Small intestine (tissue), 7 donors: ENCODE measurements around the gene CNTFR. TPM values are rescaled to one million over a fixed set of nuclear protein-coding genes. Genes with fewer than 3 reads are reported as not detected.

Experiments
- DNase-seq, 2 donors: peaks; one replicate each; pipeline versions ENCODE4 v3.0.0 to v3.0.0-alpha.2; 2013
- FAIRE-seq: peaks from 2 replicates; lab custom pipeline; 2012; peaks lifted over from hg19 to GRCh38; lab: Jason Lieb, UNC
- H3K27ac ChIP-seq, 3 donors: one replicate each; pipeline ENCODE4 v1.5.1; 2013; ENCODE audit warnings: low read length in 2 of 3, mild to moderate bottlenecking in 2 of 3, control low read depth in 1 of 3, inconsistent platforms in 1 of 3, low read depth in 1 of 3, moderate library complexity in 1 of 3
- H3K27me3 ChIP-seq, 3 donors: one replicate each; pipeline ENCODE4 v1.6.1; 2013; ENCODE audit warnings: low read length in 3 of 3, inconsistent platforms in 1 of 3; ENCODE audit not compliant: control insufficient read depth in 3 of 3, insufficient read depth in 3 of 3
- H3K36me3 ChIP-seq, 3 donors: one replicate each; pipeline ENCODE4 v1.6.1; 2013; ENCODE audit warnings: low read length in 3 of 3, inconsistent platforms in 1 of 3, low read depth in 1 of 3, mild to moderate bottlenecking in 1 of 3, moderate library complexity in 1 of 3; ENCODE audit not compliant: control insufficient read depth in 3 of 3, insufficient read depth in 2 of 3
- H3K4me1 ChIP-seq, 3 donors: one replicate each; pipeline ENCODE4 v1.6.1; 2013; ENCODE audit warnings: low read length in 2 of 3, inconsistent platforms in 1 of 3, low read depth in 1 of 3, mild to moderate bottlenecking in 1 of 3, moderate library complexity in 1 of 3; ENCODE audit not compliant: control insufficient read depth in 3 of 3, insufficient read depth in 2 of 3
- H3K4me3 ChIP-seq, 3 donors: one replicate each; pipeline ENCODE4 v1.5.1; 2013; ENCODE audit warnings: low read length in 3 of 3, control low read depth in 1 of 3, inconsistent platforms in 1 of 3, low read depth in 1 of 3, mild to moderate bottlenecking in 1 of 3, moderate library complexity in 1 of 3
- H3K9me3 ChIP-seq, 2 donors: one replicate each; pipeline ENCODE4 v1.6.1; 2013; ENCODE audit warnings: low read depth in 1 of 2, low read length in 1 of 2; ENCODE audit not compliant: control insufficient read depth in 2 of 2, insufficient read depth in 1 of 2
- WGBS, 3 donors: extraction: QIAGEN DNeasy Blood & Tissue Kit; methylation state at CpG; one replicate each; pipeline ENCODE4 v1.1.7; 2013; 5-methylcytosine and 5-hydroxymethylcytosine counted together
- polyA plus RNA-seq, 4 donors: library from polyadenylated mRNA; stranded (reverse) in 3 of 4; unstranded in 1 of 4; fragments of 200-250 nt in 3 of 4; fragments of 120-200 nt in 1 of 4; gene quantifications; one replicate each; pipeline versions ENCODE4 v1.2.1 to v1.2.3, GENCODE V29; 2013
- donor health status: healthy with polysubstance abuse.
- donor health status: control.
- donor health status: control.
- donor health status: Bipolar disorder and iron deficiency.
- donor health status: healthy.

The CNTFR gene
- polyA plus RNA-seq, 4 donors, result 1.1 to 9.3 (median 5.9) TPM

DNA sequence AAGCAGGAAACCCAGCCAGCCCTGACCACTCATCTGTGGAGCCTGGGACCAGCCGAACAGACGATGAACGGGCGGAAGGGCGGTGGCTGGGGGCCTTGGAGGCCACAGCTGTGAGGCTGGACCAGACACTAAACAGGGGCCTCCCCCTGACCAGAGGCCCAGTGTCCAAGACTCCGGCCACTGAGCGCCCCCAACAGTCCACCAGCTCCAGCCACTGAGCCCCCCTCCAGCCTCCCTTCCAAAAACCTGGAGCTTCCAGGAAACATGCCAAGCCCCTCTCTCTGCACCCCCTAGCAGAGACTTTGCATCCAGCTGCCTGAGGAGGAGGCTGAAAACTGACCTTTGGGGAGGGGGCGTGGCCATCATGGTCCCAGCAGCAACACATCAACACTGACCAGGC is 23.2 kb downstream of the CNTFR start:
- H3K36me3 ChIP-seq, result peaks cover 0 to 14% (median 0%) of the 10 kb centered on the region in 3 donors
- H3K9me3 ChIP-seq, result peaks cover 0 to 7% of the 10 kb centered on the region in 2 donors
- FAIRE-seq (no peak), DNase-seq (no peak)
- peaks cover 0 to 45% (median 0%) of the 10 kb centered on the region in 3 donors for H3K27me3 ChIP-seq
- 66 to 82% (median 72%) methylated on average over 8 of the region's 8 CpGs for WGBS, 3 donors
- no peak overlapping the region for H3K27ac ChIP-seq
- H3K4me1 ChIP-seq, result peaks cover 0 to 7% (median 4%) of the 10 kb centered on the region in 3 donors
- H3K4me3 ChIP-seq, result no peak overlapping the region

DNA sequence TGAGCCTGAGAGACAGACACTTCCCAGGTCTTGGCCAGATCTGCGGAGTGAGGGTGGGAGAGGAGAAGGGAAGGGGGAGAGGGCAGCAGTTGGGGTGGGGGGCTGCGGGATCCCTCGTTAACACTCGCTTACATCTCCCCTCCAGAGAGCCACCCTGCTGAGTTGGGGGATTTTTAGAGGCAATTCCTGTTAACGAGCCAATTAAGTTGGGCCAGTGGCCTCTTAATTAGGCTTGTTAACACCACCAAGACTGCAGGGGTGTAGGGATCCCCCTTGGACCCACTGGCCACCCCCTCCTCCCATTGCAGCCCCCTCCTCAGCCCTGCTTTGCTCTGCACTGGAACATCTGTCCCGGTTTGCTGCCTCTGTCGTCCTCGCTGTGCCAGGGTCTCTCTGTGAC is 23.7 kb downstream of the CNTFR start:
- peaks cover 0 to 46% (median 0%) of the 10 kb centered on the region in 3 donors for H3K27me3 ChIP-seq
- DNase-seq (no peak), FAIRE-seq (no peak)
- no peak overlapping the region for H3K4me3 ChIP-seq
- H3K4me1 ChIP-seq, result peaks cover 0 to 3% (median 0%) of the 10 kb centered on the region in 3 donors
- H3K27ac ChIP-seq, result no peak overlapping the region
- 68 to 73% (median 72%) methylated on average over 8 of the region's 8 CpGs for WGBS, 3 donors
- H3K9me3 ChIP-seq, result peaks cover 0 to 7% of the 10 kb centered on the region in 2 donors
- peaks cover 0 to 14% (median 0%) of the 10 kb centered on the region in 3 donors for H3K36me3 ChIP-seq

DNA sequence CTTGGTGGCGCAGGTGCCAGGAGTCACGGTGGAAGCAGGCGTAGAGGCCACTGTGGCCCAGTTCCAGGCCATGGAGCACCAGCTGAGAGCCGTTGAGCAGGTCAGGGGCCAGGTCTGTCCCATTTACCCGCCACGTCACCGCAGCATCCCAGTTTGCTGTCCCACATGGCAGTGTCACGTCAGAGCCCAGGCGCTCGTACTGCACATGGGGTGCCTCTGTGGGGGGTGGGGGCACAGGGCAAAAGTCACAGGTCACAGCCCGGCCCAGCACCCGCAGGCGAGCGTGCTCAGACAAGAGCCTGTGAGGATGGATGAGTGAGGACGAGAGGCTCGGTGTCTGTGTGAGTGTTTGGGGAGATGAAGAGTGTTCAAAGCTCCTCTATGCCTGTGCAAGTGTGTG is 24.9 kb downstream of the CNTFR start:
- FAIRE-seq (no peak), DNase-seq (no peak)
- peaks cover 0 to 14% (median 0%) of the 10 kb centered on the region in 3 donors for H3K36me3 ChIP-seq
- peaks cover 0 to 7% of the 10 kb centered on the region in 2 donors for H3K9me3 ChIP-seq
- no peak overlapping the region for H3K4me3 ChIP-seq
- H3K27me3 ChIP-seq, result peaks cover 0 to 51% (median 0%) of the 10 kb centered on the region in 3 donors
- WGBS, 3 donors, result 80 to 89% (median 84%) methylated on average over 15 to 16 of the region's 16 CpGs
- H3K27ac ChIP-seq, result no peak overlapping the region
- peaks cover 0 to 13% (median 5%) of the 10 kb centered on the region in 3 donors for H3K4me1 ChIP-seq

DNA sequence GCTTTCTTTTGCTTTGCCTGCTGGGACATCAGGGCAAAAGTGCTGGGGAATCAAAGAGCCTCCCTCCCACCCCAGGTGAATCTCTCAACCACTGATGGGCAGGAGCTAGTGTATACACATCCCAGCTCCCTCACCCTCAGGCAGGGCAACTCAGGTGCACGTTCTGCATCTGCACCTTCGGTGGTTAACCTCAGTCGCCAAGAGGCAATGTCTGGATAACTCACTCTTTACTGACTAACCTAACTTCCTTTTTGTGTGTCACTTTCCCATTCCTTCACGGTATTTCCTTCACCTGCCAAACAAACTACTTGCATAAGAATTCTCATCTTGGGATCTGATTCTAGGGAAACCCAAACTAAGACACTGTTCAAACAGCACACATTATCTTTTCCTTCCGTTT is 26.3 kb downstream of the CNTFR start:
- no peak for DNase-seq
- Histone ChIP-seq H3K9me3 (peaks cover 0 to 7% of the 10 kb centered on the region in 2 donors), H3K27me3 (peaks cover 0 to 59% (median 0%) of the 10 kb centered on the region in 3 donors), H3K4me1 (peaks cover 0 to 16% (median 5%) of the 10 kb centered on the region in 3 donors), H3K4me3 (no peak overlapping the region), H3K36me3 (peaks cover 0 to 14% (median 0%) of the 10 kb centered on the region in 3 donors), H3K27ac (no peak overlapping the region)
- 48 to 59% (median 50%) methylated on average over 5 of the region's 5 CpGs for WGBS, 3 donors
- FAIRE-seq, result no peak

DNA sequence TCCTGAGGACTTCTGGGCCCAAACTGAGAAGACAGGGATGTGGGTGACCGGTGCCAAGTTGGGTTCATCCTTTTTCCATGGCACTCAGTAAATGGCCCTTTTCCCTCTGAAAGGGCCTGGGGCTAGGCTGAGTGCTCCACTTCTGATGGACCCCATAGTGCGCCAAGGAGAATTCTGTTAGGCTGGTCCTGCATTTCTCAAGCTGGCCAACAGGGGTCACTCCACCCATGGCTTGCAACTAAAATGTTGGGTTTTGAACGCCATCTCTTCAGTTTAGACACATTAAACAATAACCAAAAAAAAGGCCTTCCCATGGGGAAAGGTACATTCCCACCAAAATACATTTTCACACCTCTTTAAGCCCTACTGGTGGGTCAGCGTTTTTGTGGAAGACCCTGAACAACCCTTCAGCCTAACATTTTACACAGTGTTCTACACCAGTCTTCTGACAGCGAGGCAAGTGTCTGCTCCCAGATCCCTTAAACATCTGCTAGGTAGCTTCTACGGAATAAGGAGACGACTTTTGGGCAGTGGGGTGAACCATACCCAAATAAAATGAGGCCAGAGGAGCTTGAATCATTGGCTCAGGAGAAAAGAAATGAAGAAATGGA is 27.3 kb downstream of the CNTFR start:
- Histone ChIP-seq H3K4me3 (no peak overlapping the region), H3K27me3 (peaks cover 0 to 58% (median 4%) of the 10 kb centered on the region in 3 donors), H3K9me3 (peaks cover 0 to 7% of the 10 kb centered on the region in 2 donors), H3K36me3 (peaks cover 0 to 17% (median 0%) of the 10 kb centered on the region in 3 donors), H3K27ac (no peak overlapping the region), H3K4me1 (peaks cover 0 to 16% (median 5%) of the 10 kb centered on the region in 3 donors)
- FAIRE-seq (no peak), DNase-seq (peak in 1 of 2 donors; percentile 56)
- 52 to 76% (median 57%) methylated on average over 7 of the region's 7 CpGs for WGBS, 3 donors

DNA sequence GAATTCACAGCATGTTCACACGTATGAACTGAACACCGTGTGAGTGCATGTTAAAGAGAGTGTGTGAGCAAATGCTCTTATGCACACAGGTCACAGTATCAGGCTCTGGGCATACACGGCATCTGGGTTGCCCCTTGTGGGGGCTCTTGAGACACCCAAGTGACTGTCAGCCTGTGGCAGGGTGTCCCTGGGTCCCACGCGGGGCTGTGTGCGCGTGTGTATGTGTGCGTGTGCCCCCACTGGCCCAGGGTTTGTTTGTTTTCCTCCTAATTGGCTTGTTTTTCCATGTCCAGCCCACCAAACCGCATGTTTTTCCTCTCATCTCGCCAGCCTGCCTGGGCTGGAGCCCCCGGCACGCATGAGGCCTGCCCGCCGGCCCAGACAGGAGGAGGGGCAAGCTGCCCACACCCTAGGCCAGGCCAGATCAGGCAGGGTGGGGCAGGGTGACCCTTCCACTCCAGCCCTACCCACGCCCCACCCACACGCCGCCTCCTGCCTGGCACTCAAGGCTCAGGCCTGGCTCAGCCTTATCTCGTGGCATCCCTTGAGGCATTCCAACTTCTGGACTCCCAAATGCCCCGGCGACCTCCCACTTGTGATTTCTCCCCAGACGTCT is 28.8 kb downstream of the CNTFR start:
- peaks cover 0 to 18% (median 0%) of the 10 kb centered on the region in 3 donors for H3K36me3 ChIP-seq
- peaks cover 0 to 57% (median 4%) of the 10 kb centered on the region in 3 donors for H3K27me3 ChIP-seq
- WGBS, 3 donors, result 25 to 60% (median 44%) methylated on average over 18 to 21 of the region's 21 CpGs
- H3K9me3 ChIP-seq, result peaks cover 0 to 7% of the 10 kb centered on the region in 2 donors
- no peak overlapping the region for H3K4me3 ChIP-seq
- FAIRE-seq (no peak), DNase-seq (peak in 1 of 2 donors; percentile 77)
- peaks cover 0 to 16% (median 5%) of the 10 kb centered on the region in 3 donors for H3K4me1 ChIP-seq
- peak overlapping the region in 2 of 3 donors; percentile 28 to 92 for H3K27ac ChIP-seq

GRCh38 chr9:34559624-34560455 is 29.7 kb downstream of the CNTFR start:
- H3K4me1 ChIP-seq, result peaks cover 0 to 16% (median 5%) of the 10 kb centered on the region in 3 donors
- peaks cover 0 to 20% (median 0%) of the 10 kb centered on the region in 3 donors for H3K36me3 ChIP-seq
- 10 to 20% (median 15%) methylated on average over 21 of the region's 21 CpGs for WGBS, 3 donors
- peak overlapping the region; percentile 22 to 92 (median 33) for H3K27ac ChIP-seq
- no peak overlapping the region for H3K4me3 ChIP-seq
- H3K27me3 ChIP-seq, result peaks cover 0 to 57% (median 4%) of the 10 kb centered on the region in 3 donors
- DNase-seq (peak; percentile 60 to 90), FAIRE-seq (no peak)
- H3K9me3 ChIP-seq, result peaks cover 0 to 7% of the 10 kb centered on the region in 2 donors
